ENCODE measurements around the gene CCDC18. TPM values are rescaled to one million over a fixed set of nuclear protein-coding genes. Genes with fewer than 3 reads are reported as not detected.
"Not testable (repeated sequence)": the region's sequence is repeated elsewhere in the genome, so short reads cannot be mapped to it uniquely, and the experiment has no call there.

Gene CCDC18
- polyA plus RNA-seq, 1 donor from 2014 or later, result 5.7 TPM

DNA sequence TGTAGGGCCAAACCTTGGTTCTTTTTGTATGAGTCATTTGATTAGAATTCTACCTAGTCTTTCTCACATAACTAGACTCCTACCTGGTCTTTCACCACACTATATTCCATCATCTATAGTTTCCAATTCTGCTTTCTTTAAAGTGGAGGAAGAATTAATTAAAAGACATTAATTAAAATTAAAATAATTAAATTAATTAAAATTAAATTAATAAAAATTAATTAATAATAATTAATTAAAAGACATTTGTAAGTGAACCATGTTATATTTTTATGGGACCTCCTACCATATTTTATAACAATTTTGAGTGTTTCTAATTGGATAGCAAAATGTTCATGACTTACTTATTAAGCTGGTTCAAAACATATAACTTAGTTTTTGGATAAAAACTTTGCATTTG is 77.4 kb downstream of the CCDC18 start:
- no peaks in the 10 kb centered on the region for H3K9me2 ChIP-seq (ENCODE audit: insufficient read depth, low read length)
- no peak overlapping the region for H3K4me3 ChIP-seq (ENCODE audit: low read length)
- no peak overlapping the region for H3K4me2 ChIP-seq (ENCODE audit: low read length)
- no peak overlapping the region for H3K9ac ChIP-seq (ENCODE audit: low read length)
- H3K36me3 ChIP-seq (ENCODE audit: insufficient read depth, low read length), result no peaks in the 10 kb centered on the region
- peaks cover 2% of the 10 kb centered on the region for H3K9me3 ChIP-seq (ENCODE audit: low read length)
- H3K79me2 ChIP-seq (replicated peaks; ENCODE audit: insufficient read depth, low read length), result no peaks in the 10 kb centered on the region
- H3F3A ChIP-seq (ENCODE audit: insufficient read depth, low read length, poor library complexity, severe bottlenecking), result no peaks in the 10 kb centered on the region
- no peaks in the 10 kb centered on the region for H4K20me1 ChIP-seq (ENCODE audit: insufficient read depth)
- no peak overlapping the region for H3K27ac ChIP-seq (ENCODE audit: low read length)
- H2AFZ ChIP-seq (ENCODE audit: low read depth, low read length), result no peak overlapping the region
- TF ChIP-seq TAF1 (IDR thresholded peaks at IDR 0.05; ENCODE audit: low read depth) (no peak), POLR2AphosphoS5 (IDR thresholded peaks at IDR 0.05) (no peak), EZH2 (IDR thresholded peaks at IDR 0.05; ENCODE audit: borderline replicate concordance, insufficient read depth, low read length, poor library complexity, severe bottlenecking) (no peak), SMC3 (conservative IDR thresholded peaks at IDR 0.05; ENCODE audit: poor library complexity) (no peak), MXI1 (conservative IDR thresholded peaks at IDR 0.05; ENCODE audit: poor library complexity, severe bottlenecking) (no peak)
- TF ChIP-seq, protein P1, sequence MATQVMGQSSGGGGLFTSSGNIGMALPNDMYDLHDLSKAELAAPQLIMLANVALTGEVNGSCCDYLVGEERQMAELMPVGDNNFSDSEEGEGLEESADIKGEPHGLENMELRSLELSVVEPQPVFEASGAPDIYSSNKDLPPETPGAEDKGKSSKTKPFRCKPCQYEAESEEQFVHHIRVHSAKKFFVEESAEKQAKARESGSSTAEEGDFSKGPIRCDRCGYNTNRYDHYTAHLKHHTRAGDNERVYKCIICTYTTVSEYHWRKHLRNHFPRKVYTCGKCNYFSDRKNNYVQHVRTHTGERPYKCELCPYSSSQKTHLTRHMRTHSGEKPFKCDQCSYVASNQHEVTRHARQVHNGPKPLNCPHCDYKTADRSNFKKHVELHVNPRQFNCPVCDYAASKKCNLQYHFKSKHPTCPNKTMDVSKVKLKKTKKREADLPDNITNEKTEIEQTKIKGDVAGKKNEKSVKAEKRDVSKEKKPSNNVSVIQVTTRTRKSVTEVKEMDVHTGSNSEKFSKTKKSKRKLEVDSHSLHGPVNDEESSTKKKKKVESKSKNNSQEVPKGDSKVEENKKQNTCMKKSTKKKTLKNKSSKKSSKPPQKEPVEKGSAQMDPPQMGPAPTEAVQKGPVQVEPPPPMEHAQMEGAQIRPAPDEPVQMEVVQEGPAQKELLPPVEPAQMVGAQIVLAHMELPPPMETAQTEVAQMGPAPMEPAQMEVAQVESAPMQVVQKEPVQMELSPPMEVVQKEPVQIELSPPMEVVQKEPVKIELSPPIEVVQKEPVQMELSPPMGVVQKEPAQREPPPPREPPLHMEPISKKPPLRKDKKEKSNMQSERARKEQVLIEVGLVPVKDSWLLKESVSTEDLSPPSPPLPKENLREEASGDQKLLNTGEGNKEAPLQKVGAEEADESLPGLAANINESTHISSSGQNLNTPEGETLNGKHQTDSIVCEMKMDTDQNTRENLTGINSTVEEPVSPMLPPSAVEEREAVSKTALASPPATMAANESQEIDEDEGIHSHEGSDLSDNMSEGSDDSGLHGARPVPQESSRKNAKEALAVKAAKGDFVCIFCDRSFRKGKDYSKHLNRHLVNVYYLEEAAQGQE (IDR thresholded peaks at IDR 0.05; ENCODE audit: borderline replicate concordance), result no peak
- no peaks in the 10 kb centered on the region for H3K27me3 ChIP-seq (ENCODE audit: insufficient read depth, low read depth, low read length)

DNA sequence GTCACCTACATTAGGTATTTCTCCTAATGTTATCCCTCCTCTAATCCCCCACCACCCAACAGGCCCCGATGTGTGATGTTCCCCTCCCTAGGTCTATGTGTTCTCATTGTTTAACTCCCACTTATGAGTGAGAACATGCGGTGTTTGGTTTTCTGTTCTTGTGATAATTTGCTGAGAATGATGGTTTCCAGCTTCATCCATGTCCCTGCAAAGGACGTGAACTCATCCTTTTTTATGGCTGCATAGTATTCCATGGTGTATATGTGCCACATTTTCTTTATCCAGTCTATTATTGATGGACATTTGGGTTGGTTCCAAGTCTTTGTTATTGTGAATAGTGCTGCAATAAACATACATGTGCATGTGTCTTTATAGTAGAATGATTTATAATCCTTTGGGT is 80.2 kb downstream of the CCDC18 start:
- not testable (repeated sequence) for H3K9me3 ChIP-seq (ENCODE audit: low read length); H3K79me2 ChIP-seq (replicated peaks; ENCODE audit: insufficient read depth, low read length); H3K27me3 ChIP-seq (ENCODE audit: insufficient read depth, low read depth, low read length); H4K20me1 ChIP-seq (ENCODE audit: insufficient read depth); H3K9me2 ChIP-seq (ENCODE audit: insufficient read depth, low read length); H3F3A ChIP-seq (ENCODE audit: insufficient read depth, low read length, poor library complexity, severe bottlenecking); H3K4me2 ChIP-seq (ENCODE audit: low read length); H3K27ac ChIP-seq (ENCODE audit: low read length); H3K36me3 ChIP-seq (ENCODE audit: insufficient read depth, low read length); H3K9ac ChIP-seq (ENCODE audit: low read length); H2AFZ ChIP-seq (ENCODE audit: low read depth, low read length); H3K4me3 ChIP-seq (ENCODE audit: low read length)

DNA sequence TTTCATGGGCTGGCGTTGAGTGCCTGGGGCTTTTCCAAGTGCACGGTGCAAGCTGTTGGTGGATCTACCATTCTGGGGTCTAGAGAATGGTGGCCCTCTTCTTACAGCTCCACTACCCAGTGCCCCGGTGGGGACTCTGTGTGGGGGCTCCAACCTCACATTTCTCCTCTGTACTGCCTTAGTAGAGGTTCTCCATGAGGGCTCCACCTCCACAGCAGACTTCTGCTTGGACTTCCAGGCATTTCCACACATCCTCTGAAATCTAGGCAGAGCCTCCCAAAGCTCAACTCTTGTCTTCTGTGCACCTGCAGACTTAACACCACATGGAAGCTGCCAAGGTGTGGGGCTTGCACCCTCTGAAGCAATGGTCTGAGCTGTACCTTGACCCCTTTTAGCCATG is 82.1 kb downstream of the CCDC18 start:
- Histone ChIP-seq H3K4me3 (ENCODE audit: low read length) (no peak overlapping the region), H3K36me3 (ENCODE audit: insufficient read depth, low read length) (no peaks in the 10 kb centered on the region), H3F3A (ENCODE audit: insufficient read depth, low read length, poor library complexity, severe bottlenecking) (no peaks in the 10 kb centered on the region), H2AFZ (ENCODE audit: low read depth, low read length) (no peak overlapping the region), H3K9ac (ENCODE audit: low read length) (no peak overlapping the region), H3K79me2 (replicated peaks; ENCODE audit: insufficient read depth, low read length) (no peaks in the 10 kb centered on the region), H3K4me2 (ENCODE audit: low read length) (no peak overlapping the region), H4K20me1 (ENCODE audit: insufficient read depth) (no peaks in the 10 kb centered on the region), H3K9me3 (ENCODE audit: low read length) (peaks cover 2% of the 10 kb centered on the region), H3K9me2 (ENCODE audit: insufficient read depth, low read length) (no peaks in the 10 kb centered on the region), H3K27me3 (ENCODE audit: insufficient read depth, low read depth, low read length) (no peaks in the 10 kb centered on the region), H3K27ac (ENCODE audit: low read length) (no peak overlapping the region)
- TF ChIP-seq POLR2AphosphoS5 (IDR thresholded peaks at IDR 0.05) (no peak), SMC3 (conservative IDR thresholded peaks at IDR 0.05; ENCODE audit: poor library complexity) (no peak)

DNA sequence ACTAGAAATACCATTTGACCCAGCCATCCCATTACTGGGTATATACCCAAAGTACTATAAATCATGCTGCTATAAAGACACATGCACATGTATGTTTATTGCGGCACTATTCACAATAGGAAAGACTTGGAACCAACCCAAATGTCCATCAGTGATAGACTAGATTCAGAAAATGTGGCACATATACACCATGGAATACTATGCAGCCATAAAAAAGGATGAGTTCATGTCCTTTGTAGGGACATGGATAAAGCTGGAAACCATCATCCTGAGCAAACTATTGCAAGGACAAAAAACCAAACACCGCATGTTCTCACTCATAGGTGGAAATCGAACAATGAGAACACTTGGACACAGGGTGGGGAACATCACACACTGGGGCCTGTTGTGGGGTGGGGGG is 88.4 kb downstream of the CCDC18 start:
- H3K27me3 ChIP-seq (ENCODE audit: insufficient read depth, low read depth, low read length); H3K4me2 ChIP-seq (ENCODE audit: low read length); H3K27ac ChIP-seq (ENCODE audit: low read length); H3F3A ChIP-seq (ENCODE audit: insufficient read depth, low read length, poor library complexity, severe bottlenecking); H3K36me3 ChIP-seq (ENCODE audit: insufficient read depth, low read length); H2AFZ ChIP-seq (ENCODE audit: low read depth, low read length); H3K9me3 ChIP-seq (ENCODE audit: low read length); H3K79me2 ChIP-seq (replicated peaks; ENCODE audit: insufficient read depth, low read length); H3K4me3 ChIP-seq (ENCODE audit: low read length); H3K9ac ChIP-seq (ENCODE audit: low read length); H3K9me2 ChIP-seq (ENCODE audit: insufficient read depth, low read length); H4K20me1 ChIP-seq (ENCODE audit: insufficient read depth): not testable (repeated sequence)

DNA sequence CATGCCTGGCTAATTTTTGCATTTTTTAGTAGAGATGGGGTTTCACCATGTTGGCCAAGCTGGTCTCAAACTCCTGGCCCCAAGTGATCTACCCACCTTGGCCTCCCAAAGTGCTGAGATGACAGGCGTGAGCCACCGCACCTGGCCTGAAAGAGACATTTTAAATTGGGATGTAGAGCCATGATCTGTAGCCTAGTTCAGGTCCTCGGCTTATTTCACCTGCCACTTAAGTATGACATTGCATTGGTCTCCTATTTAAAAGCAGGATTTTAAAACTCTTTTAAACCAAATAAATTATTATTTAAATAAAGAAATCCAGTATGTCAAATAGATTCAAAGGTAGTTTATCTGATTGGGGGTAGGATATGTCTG is 94.7 kb downstream of the CCDC18 start:
- not testable (repeated sequence) for H3K27me3 ChIP-seq (ENCODE audit: insufficient read depth, low read depth, low read length); H3F3A ChIP-seq (ENCODE audit: insufficient read depth, low read length, poor library complexity, severe bottlenecking); H2AFZ ChIP-seq (ENCODE audit: low read depth, low read length); H3K36me3 ChIP-seq (ENCODE audit: insufficient read depth, low read length); H3K9me3 ChIP-seq (ENCODE audit: low read length); H4K20me1 ChIP-seq (ENCODE audit: insufficient read depth); H3K4me3 ChIP-seq (ENCODE audit: low read length); H3K27ac ChIP-seq (ENCODE audit: low read length); H3K4me2 ChIP-seq (ENCODE audit: low read length); H3K79me2 ChIP-seq (replicated peaks; ENCODE audit: insufficient read depth, low read length); H3K9ac ChIP-seq (ENCODE audit: low read length); H3K9me2 ChIP-seq (ENCODE audit: insufficient read depth, low read length)
